CMK (cell line): ENCODE data around the gene TANGO2.

Source experiments
- DNase-seq: peaks from one replicate; pipeline ENCODE4 v3.0.0-alpha.2; 2010; ENCODE audit warnings: low read depth

Gene TANGO2

DNA sequence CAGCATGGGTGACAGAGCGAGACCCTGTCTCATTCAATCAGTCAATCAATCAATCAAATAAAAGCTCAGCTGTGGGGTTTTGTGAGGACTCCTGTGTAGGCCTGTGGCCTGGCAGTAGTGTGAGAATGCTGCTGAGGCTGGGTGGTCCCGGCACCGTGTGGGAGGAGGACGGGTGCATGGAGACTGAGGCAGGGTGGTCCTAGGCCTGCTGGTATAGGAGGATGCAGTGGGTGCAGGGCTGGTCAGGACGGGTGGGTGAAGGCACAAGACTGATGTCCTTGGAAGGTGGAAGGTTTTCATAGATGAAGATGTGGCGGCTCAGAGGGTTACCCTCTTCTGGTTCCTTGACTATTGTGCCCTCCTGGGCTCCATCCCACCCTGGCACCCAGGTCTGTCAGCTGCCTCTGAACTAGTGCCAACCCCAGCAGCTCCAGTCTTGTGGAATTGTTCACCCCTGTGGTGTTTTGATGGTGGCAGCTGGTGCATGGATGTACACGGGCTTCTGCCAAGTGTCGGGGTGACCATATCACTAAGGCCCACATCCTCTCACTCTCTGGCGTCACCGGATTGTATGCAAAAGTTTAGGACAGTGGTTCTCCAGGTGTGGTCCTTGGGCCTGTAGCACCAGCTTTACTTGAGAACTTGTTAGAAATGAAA is 23.7 kb downstream of the TANGO2 start:
- DNase-seq, result no peak

DNA sequence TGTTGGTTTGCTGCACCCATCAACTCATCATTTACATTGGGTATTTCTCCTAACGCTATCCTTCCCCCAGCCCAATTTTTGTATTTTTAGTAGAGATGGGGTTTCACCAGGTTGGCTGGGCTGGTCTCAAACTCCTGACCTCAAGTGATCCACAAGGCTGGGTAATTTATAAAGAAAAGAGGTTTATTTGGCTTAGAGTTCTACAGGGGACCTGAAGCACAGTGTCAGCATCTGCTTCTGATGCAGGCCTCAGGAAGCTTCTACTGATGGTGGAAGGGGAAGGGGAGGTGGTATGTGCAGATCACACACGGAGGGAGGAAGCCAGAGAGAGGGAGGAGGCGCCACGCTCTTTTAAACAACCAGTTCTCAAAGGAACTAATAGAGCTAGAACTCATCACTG is 25.8 kb downstream of the TANGO2 start:
- no peak for DNase-seq

DNA sequence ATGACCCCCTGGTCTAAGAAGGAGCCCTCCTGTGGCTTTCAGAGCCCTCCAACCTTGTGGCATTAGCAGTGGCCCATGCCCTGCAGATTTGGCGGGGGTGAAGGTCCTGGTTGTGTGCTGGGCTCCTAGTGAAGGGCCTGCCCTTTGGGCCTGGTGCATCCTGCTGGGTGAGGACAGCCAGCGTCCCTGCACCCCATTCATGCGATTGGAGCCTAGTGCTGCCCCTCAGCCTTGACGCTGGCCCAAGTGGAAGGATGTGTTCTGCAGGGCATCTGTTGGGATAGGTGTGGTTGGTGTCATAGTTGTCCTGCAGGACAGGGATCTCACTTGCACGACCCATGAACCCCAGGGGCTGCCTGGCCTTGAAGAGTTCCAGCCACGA is 31.0 kb downstream of the TANGO2 start:
- no peak for DNase-seq

DNA sequence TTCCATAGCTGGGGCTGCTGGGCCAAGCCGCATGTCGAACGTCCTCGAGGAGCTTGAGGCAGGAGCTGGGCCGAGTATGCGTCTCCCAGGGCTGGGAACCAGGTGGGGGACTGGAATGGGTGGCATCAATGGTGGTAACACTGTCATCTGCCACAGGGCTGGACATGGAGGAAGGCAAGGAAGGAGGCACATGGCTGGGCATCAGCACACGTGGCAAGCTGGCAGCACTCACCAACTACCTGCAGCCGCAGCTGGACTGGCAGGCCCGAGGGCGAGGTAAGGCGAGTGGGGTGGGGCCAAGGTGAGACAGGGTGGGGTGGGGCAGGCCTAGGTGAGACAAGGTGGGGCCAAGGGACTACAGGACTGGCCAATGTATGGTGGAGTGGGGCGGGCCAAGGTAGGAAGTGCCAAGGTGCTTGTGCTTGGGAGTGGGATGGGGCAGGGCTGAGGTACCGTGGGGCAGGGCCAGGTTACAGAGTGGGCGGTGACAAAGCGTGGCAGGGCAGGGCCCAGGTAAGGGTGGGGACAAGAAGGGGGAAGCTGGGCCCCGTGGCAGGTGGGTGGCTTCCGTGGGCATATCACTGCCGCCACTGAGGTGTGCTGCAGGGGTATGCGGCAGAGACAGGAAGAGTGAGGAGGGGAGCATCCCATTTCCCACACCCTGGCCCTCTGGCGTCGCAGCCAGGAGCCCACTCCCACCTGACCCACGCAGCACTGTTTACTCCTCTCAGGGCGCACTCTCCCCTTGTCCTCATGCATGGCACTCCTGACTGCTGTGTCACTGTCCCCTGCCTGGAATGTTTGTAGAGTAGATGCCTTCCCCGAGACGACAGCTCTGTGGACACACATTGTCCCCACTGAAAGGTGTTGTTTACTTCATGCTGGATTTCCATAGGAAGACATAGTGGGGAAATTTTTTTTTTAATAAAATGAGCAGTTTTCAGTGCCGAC is 31.7 kb downstream of the TANGO2 start:
- DNase-seq, result no peak

DNA sequence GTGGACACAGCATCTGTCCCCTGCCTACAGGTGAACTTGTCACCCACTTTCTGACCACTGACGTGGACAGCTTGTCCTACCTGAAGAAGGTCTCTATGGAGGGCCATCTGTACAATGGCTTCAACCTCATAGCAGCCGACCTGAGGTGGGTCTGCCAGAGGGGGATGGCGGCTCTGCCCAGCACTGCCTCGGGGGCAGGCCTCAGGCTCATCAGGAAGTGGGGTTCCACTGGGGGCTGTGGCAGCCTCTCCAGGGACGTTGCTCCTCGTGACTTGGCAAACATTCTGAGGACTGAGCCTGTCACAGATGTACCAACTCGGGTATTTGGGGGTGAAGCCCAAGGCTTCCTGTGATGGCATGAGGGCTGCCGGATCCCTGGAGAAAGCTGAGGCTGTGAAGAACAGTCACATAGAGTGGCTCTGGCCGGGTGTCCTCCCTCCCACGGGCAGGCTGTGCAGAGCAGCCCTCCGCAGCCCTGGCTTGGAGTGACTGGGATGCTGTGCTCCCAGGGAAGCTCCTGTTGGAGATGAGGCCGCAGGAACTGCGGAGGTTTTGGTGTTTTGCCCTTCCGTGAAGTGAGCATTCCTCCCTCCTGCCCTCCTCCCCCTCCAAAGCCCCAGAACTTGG is 32.6 kb downstream of the TANGO2 start:
- DNase-seq, result no peak

DNA sequence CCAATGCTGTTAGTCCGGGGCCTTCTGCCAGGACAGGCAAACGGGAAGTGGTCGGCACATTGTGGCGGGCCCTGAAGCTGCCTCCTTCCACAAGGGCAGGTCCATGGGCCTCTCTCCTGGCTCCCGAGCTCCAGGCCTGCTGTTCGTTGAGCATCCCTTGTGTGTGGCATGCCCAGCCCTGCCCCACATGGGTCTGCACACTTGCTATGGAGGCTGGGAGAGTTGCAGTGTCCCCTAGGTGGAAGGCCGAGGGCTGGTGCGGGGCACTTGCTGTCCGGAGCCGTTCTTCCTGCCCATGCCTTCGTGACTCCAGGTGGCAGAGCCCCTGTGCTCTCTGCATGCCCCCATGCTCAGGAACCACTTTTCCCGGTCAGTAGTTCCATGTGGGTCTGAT is 33.1 kb downstream of the TANGO2 start:
- no peak for DNase-seq

DNA sequence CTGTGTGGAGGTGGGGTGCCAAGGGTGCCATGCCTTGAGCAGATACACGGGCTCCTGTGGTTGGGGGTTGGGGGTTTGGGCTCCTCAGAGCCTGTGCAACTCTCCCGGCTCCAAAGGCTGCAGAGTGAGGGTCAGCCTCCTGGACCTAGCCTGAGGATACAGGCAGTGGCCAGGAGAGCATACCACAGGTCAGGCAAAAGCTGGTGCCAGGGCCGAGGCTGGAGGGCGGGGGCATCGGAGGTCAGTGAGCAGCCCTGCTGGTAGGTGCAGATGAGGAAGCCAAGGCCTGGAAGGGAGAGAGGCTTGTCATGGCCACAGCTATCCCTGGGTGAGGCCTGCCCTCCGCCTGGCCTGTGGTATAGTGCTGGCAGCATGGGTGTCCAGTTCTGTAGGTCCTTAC is 33.6 kb downstream of the TANGO2 start:
- no peak for DNase-seq

DNA sequence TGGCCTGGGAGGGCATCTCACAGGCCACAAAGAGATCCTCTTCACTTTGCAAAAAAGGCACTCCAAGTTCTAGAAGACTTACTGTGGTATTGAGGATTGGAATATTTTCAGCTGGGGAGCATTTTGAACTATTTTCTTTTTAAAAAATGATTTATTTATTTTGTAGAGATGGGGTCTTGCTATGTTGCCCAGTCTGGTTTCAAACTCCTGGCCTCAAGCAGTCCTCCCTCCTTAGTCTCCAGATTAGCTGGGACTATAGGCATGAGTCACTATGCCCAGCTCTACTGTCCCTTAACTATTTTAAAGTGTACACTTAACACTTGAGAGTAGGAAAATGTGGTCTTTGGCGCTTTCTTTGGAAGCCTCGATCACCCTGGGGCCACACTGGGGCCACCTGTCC is 34.2 kb downstream of the TANGO2 start:
- DNase-seq, result no peak

DNA sequence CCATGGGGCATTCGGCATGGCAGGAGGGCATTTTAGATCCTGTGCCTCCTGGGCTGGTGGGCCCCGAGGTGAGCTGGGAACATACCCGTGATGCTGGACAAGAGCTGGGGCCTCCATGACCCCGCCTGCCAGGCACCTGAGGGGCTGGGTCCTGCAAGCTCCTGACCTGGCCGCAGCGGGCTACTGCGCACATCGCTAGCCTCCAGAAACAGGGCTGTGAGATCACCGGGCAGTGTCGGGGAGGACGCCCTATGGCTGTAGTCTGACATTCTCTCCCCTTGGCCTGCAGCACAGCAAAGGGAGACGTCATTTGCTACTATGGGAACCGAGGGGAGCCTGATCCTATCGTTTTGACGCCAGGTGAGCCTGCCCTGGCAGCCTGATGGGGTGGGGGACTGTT is 34.7 kb downstream of the TANGO2 start:
- DNase-seq, result no peak

DNA sequence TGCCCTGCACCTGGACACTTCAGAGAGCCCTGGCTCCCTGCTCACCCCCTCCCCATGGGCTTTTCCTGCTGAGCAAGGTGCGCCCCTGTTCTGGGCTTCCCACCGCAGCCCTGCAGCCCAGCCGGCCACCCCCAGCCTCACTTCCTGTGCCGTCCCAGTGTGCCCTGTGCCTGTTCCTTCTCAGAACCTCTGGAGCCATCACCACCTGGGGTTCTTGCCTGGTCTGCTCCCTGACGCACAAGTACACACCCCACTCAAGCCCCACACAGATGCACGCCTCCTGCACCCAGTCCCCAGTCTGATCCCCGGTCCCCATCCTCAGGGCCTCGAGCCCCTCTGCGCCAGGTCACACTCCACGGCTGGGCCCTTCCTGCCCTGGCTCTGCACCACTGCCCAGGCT is 35.3 kb downstream of the TANGO2 start:
- DNase-seq, result no peak

DNA sequence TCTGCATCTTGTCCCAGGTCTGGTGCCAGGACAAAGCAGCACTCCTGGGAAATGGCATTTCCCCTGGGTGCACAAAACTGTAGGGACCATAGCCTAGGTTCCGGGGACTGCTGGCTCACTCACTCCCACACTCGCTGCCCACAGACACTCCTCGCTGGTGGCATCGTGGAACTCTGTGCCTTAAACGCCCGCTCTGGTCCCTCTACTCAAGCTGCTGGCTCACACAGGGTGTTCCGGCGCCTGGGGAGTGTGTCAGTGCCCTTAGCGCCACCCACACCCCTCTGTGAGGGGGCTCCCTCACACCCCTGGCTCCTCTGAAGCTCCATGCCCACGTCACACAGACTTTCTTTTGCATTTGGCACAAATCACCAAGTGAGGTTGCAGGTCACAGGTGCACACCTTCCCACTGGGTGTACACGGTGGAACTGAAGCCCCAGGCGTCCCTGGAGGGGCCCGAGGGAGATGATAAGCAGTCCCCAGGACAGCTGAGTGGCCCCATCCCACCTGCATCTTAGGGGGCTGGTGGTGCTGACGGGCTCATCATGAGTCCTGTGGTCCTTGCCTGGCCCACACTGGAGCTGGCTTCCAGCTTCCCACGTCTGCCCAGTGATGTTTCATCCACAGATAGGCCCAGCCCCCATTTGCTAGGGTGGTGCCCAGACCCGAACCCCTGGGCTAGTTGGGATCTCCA is 35.9 kb downstream of the TANGO2 start:
- no peak for DNase-seq

DNA sequence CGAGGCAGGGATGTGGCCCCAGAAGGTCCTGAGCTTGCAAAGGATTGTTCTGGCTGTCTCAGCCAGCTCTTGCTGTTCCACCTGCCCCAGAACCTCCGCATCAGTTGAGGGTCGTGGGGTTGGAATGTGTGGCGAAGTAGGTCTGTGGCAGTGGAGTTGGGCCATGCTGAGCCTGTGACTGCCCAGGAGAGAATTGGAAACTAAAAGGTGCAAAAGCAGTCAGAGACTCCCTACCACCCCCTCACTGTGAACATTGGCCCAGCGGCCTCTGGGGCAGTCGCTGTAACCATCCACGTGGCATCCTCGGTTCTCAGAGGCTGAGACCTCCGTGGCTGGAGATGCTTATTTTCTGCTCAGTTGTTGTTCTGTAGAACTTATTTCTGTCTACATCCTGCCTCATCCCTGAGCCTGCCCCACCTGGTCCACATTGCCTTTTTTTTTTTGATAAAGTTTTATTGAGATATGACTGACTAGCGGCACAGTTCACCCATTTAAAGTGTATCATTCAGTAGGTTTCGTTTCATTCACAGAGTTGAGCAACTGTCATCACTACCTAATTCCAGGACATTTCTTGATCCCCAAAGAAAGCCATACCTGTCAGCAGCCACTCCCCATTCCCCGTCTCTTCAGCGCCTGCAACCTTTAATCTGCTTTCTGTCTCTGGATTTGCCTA is 36.8 kb downstream of the TANGO2 start:
- no peak for DNase-seq

DNA sequence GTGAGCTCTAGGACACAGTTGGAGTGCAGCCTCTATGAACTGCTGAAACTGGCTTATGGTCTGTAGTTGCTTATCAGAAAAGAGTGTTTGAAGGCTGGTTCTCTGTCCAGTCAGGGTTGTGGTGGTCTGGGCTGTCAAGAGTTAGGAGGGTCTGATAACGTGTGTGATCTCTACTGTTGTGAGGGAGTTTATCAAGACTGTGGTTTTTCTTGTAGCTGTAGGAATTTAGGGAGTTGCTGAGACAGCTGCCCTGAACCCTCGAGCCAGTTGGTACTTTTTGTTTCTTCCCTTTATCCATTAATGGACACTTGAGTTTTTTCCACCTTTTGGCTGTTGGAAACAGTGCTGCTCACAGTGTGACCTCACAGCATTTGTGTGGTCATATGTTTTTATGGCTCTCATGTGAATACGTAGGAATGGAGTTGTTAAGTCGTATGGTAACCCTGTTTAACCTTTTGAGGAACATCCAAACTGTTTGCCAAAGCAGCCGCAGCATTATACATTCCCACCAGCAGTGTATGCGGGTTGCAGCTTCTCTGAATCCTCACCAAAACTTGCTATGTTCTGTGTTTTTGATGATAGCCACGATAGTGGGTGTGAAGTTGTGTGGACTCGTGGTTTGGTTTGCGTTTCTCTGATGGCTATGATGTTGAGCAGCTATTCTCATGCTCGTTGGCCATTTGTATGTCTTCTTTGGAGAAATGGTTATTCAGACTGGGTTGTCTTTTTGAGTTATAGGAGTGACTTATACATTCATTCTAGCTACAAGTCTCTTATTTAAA is 38.3 kb downstream of the TANGO2 start:
- no peak for DNase-seq

DNA sequence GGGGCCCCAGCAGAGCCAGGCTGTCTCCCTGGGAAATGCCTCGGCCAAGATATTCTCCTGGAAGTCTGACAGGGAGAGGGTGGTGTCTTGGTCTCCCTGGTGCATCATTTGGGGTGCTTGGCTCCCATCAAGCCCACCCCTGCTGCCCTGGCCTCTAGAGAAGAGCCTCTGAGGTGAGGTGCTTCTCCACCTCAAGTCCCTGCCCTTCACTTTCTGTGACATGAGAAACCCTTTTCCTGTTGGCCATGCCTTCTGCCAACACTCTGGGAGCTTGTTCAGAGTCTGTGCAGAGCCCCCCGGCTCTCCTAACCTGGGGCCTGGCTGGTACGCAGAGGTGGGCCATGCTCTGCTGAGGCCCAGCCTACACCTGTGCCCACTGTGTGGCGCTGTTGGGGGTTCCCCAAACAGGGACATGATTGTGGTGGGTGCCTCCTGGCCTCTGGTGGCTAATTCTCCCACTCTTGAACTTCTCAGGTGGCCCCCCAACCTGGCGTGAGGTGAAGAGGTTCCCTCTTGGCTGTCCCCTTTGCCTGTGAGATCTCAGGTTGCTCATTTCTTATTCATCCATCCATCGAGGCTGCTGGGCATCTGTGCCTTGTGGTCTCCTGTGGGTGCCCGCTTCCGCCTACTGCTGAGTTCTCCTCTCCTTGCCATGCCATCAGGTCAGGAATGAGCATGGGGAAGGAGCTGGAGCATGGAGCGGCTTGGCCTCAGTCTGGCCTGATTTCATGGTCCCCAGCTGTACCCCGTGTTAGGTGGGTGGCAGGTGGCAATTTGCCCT is 40.0 kb downstream of the TANGO2 start:
- no peak for DNase-seq

DNA sequence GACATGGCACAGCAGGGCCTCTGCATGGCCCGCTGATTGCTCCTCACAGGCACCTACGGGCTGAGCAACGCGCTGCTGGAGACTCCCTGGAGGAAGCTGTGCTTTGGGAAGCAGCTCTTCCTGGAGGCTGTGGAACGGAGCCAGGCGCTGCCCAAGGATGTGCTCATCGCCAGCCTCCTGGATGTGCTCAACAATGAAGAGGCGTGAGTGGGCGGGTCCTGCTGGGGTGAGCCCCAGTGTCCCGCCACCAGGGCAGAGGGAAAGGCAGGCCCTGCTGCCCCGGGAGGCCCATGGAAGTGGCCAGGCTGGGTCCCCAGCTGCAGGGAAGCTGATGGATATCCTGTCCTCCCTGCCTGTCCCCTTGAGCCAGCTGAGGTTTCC is 40.6 kb downstream of the TANGO2 start:
- no peak for DNase-seq

DNA sequence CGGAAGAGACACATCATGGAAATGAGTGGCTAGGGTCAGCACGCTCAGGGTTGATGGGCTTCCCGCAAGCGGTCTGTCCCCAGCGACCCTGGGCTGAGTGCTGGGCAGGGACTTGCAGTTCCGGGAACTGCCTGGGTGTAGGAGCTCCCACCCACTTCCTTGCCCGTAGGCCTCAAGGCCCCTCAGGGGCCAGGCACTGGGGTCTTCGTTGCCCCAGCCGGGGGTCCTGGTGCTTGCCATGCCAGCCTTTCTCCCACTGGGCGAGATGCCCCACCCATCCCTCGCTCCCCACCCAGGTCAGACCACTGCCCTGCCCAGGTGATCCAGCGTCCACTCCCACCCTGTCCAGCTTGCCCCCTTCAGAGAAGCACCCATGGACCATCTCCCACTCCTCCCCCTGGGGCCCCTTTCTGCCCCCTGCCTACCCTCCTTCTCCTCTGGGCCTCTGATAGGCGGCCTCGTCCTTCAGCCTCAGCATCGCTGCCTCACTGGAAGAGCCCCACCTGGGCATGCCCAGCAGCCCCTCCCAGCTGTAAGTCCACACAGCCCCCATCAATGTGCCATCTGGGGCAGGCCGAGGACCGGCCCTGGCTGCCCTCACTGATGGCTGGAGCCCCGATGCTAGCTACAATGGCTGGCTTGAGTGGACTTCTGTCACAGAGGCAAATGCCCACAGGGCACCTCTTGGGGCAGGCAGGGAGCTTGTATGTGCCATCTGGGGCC is 41.3 kb downstream of the TANGO2 start:
- no peak for DNase-seq

DNA sequence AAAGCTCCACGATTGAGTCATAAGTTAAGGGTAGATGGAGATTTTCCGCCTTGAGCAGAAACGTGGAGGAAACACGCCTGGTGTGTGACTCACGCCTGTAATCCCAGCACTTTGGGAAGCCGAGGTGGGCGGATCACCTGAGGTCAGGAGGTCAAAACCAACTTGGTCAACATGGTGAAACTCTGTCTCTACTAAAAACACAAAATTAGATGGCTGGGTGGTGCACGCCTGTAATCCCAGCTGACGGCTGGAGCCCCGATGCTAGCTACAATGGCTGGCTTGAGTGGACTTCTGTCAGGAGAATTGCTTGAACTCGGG is 41.8 kb downstream of the TANGO2 start:
- DNase-seq, result no peak

DNA sequence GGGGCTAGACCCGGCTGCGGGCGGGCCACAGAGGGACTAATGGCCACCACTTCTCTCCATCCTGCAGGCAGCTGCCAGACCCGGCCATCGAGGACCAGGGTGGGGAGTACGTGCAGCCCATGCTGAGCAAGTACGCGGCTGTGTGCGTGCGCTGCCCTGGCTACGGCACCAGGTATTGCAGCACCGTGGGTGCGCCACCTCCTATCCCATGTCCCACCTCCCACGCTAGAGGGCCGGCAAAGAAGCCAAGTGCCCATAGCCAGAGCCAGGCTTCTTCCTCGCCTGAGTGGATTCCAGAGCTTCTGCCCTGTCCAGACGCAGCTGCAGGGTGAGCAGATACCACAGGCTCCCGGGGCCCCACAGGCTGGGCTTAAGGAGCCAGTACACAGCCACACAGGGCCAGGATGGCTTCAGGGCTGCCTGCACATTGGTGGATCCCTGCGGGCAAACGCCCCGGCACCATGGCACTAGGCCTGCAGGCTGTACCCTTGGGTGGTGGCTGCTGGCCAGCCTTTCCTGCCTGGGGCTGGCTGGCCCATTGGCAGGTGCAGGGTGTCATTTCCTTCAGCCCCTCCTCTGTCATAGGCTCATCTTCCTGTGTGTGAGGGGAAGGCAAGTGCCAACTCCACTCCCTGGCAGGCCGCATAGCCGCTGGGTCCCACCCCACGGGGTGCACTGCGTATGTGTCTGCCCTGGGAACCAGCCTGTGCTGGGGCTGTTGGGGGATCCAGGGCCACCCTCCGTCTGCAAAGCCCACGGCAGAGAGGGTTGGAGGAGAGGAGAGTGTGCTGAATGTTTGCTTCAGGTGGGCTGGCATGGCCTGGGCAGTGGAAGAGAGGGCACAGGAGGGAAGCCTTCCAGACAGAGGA is 42.6 kb downstream of the TANGO2 start:
- DNase-seq, result no peak

DNA sequence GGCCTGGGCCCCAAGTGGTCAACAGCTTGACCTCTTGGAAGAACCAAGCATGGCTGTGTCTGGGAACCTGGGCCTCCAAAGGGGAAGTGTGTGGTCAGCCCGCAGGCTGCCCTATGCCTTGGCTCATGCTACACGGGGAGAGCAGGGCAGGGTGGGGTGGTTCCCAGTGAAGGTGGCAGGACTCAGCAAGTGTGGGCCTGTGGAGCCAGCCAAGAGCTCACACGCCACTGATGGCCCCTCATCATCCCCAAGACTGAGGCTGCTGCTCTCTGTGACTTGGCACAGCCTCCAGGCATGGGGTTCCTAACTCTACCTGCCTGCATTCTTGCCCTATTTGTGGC is 43.2 kb downstream of the TANGO2 start:
- no peak for DNase-seq
